Activated B cell treated with CpG ODN at 0.5 μM for 24 hours (primary cell): ENCODE results near the gene PHKG2. TPM values are rescaled to one million over a fixed set of nuclear protein-coding genes. Genes with fewer than 3 reads are reported as not detected.

Experiments used
- ATAC-seq: fragments of 200-7000 bp; cut with Tn5 transposase; one replicate; pipeline ENCODE4 v1.10.0; 2021; ENCODE audit warnings: low read depth, mild to moderate bottlenecking, moderate library complexity
- CTCF ChIA-PET: fragments of 350-600 bp; sonication (Branson Sonifier 250); formaldehyde crosslinking; loops from one replicate; lab custom pipeline; 2021; ENCODE audit warnings: antibody characterized with exemption; lab: Charles Lee
- POLR2A ChIA-PET: fragments of 350-600 bp; sonication (Branson Sonifier 250); formaldehyde crosslinking; loops from one replicate; lab custom pipeline; 2021; ENCODE audit warnings: antibody characterized with exemption; lab: Charles Lee
- DNase-seq: peaks from one replicate; pipeline ENCODE4 v3.0.0; 2022
- H3K27ac Mint-ChIP-seq: one replicate; pipeline ENCODE4 v1.8.0; 2020; ENCODE audit warnings: mixed read lengths
- H3K27me3 Mint-ChIP-seq: one replicate; pipeline ENCODE4 v1.8.0; 2021; ENCODE audit warnings: mixed read lengths
- H3K36me3 Mint-ChIP-seq: one replicate; pipeline ENCODE4 v1.8.0; 2021; ENCODE audit warnings: low read depth, mixed read lengths
- H3K4me1 Mint-ChIP-seq: one replicate; pipeline ENCODE4 v1.8.0; 2021; ENCODE audit warnings: mixed read lengths
- H3K4me3 Mint-ChIP-seq: one replicate; pipeline ENCODE4 v1.8.0; 2020; ENCODE audit warnings: mild to moderate bottlenecking, mixed read lengths
- H3K9me3 Mint-ChIP-seq: one replicate; pipeline ENCODE4 v1.8.0; 2020; ENCODE audit warnings: mixed read lengths
- CTCF ChIP-seq: fragments of 200-600 bp; IDR thresholded peaks from one replicate; pipeline ENCODE4 v1.8.0; 2022; ENCODE audit warnings: antibody characterized with exemption, mild to moderate bottlenecking
- intact Hi-C: fragments of 100-400 bp; cut with micrococcal nuclease; formaldehyde crosslinking; loops from one replicate; pipeline ENCODE4 v1.15.1; 2024
- total RNA-seq: library from RNA; stranded (reverse); gene quantifications from 2 replicates; pipeline ENCODE4 v1.2.3, GENCODE V29; 2022

Gene PHKG2
- 45.3 and 51.4 TPM in 2 replicates for total RNA-seq

GRCh38 chr16:30747799-30748633 lies at the start of gene PHKG2:
Gene PHKG2, plus strand, starts transcription at chr16:30748425. Its CDS starts 396 bp downstream, at chr16:30748821.
- intact Hi-C loops, result loop anchor here (1.0 to 5.0 kb wide), 6 partner anchors 14 to 174 kb away; partner anchors contain the start of genes CFAP119, FBRS, PRR14 and RNF40
- peak; percentile 98 for ATAC-seq
- H3K4me1 Mint-ChIP-seq, result peaks cover 24% of the 10 kb centered on the region
- H3K27ac Mint-ChIP-seq, result peak within 1 kb of the TSS; percentile 87
- H3K36me3 Mint-ChIP-seq, result peaks cover 46% of the 10 kb centered on the region
- H3K4me3 Mint-ChIP-seq, result peak within 1 kb of the TSS; percentile 91
- POLR2A ChIA-PET, result interaction anchor here (0.5 to 2.4 kb wide), 42 partner anchors 12 to 958 kb away, joined by 3 to 19 read pairs (median 4); partner anchors contain the start of genes ARMC5, CFAP119, CORO1A and FUS
- DNase-seq, result peak; percentile 90
- H3K27me3 Mint-ChIP-seq, result no peaks in the 10 kb centered on the region
- CTCF ChIA-PET, result interaction anchor here (1.5 kb wide), 1 partner anchor 67 kb away, joined by 7 read pairs; no protein-coding TSS in a partner anchor
- TF ChIP-seq CTCF, result no peak
- no peaks in the 10 kb centered on the region for H3K9me3 Mint-ChIP-seq

GRCh38 chr16:30698816-30699614 lies 49.2 kb upstream of the PHKG2 start, which contains the start of gene SRCAP:
Gene SRCAP, plus strand, starts transcription at chr16:30699171. Its CDS starts 1,654 bp downstream, at chr16:30700825.
- POLR2A ChIA-PET, result interaction anchor here (0.6 to 1.7 kb wide), 8 partner anchors 18 to 1875 kb away, joined by 3 to 25 read pairs (median 6); partner anchors contain the start of genes ATXN2L, FBRS and PRR14
- H3K27me3 Mint-ChIP-seq, result no peaks in the 10 kb centered on the region
- ATAC-seq, result peak; percentile 29
- peaks cover 22% of the 10 kb centered on the region for H3K4me1 Mint-ChIP-seq
- CTCF ChIA-PET, result no interaction called here
- peak within 1 kb of the TSS; percentile 97 for H3K4me3 Mint-ChIP-seq
- intact Hi-C loops, result loop anchor here (1.0 to 10.0 kb wide), 16 partner anchors 16 to 328 kb away; partner anchors contain the start of genes CFAP119, DCTPP1, FBRS and PHKG2
- DNase-seq, result peak; percentile 77
- no peaks in the 10 kb centered on the region for H3K9me3 Mint-ChIP-seq
- peak within 1 kb of the TSS; percentile 100 for H3K27ac Mint-ChIP-seq
- TF ChIP-seq CTCF, result no peak
- peaks cover 38% of the 10 kb centered on the region for H3K36me3 Mint-ChIP-seq

GRCh38 chr16:30699615-30700099 lies 48.6 kb upstream of the PHKG2 start:
- H3K4me3 Mint-ChIP-seq, result peak overlapping the region; percentile 97
- peak overlapping the region; percentile 95 for H3K27ac Mint-ChIP-seq
- H3K9me3 Mint-ChIP-seq, result no peaks in the 10 kb centered on the region
- no peak for ATAC-seq
- ChIA-PET POLR2A (interaction anchor here (0.6 to 1.7 kb wide), 7 partner anchors 17 to 915 kb away, joined by 3 to 25 read pairs (median 5); partner anchors contain the start of genes FBRS, PRR14, ZNF629 and ZNF764), CTCF (no interaction called here)
- DNase-seq, result no peak
- intact Hi-C loops, result loop anchor here (2.0 to 10.0 kb wide), 4 partner anchors 115 to 329 kb away; partner anchors contain the start of genes DCTPP1, TBC1D10B and ZNF747
- peaks cover 45% of the 10 kb centered on the region for H3K36me3 Mint-ChIP-seq
- peaks cover 22% of the 10 kb centered on the region for H3K4me1 Mint-ChIP-seq
- TF ChIP-seq CTCF, result no peak
- no peaks in the 10 kb centered on the region for H3K27me3 Mint-ChIP-seq

GRCh38 chr16:30700491-30700890 lies 47.7 kb upstream of the PHKG2 start:
- ChIA-PET CTCF (no interaction called here), POLR2A (interaction anchor here (0.7 kb wide), 3 partner anchors 86 to 142 kb away, joined by 3 to 5 read pairs (median 3); partner anchors contain the start of genes ZNF629 and ZNF764)
- Mint-ChIP-seq H3K4me3 (no peak overlapping the region), H3K9me3 (no peaks in the 10 kb centered on the region), H3K4me1 (peaks cover 22% of the 10 kb centered on the region), H3K27ac (no peak overlapping the region), H3K27me3 (no peaks in the 10 kb centered on the region), H3K36me3 (peaks cover 52% of the 10 kb centered on the region)
- ATAC-seq, result no peak
- no peak for DNase-seq
- no peak for TF ChIP-seq CTCF
- intact Hi-C loops, result no loop called here
